Panc1 (cell line): ENCODE results near the gene PRKG1.

Source experiments
- CTCF ChIP-seq: fragments of 450-650 bp; IDR thresholded peaks from 2 replicates; pipeline ENCODE4 v1.5.1; 2017; ENCODE audit warnings: mild to moderate bottlenecking
- POLR2AphosphoS5 ChIP-seq: IDR thresholded peaks from 2 replicates; pipeline ENCODE4 v1.6.1; 2012; ENCODE audit warnings: mild to moderate bottlenecking, low read depth, low read length, moderate library complexity
- SIN3A ChIP-seq: IDR thresholded peaks from 2 replicates; pipeline ENCODE4 v1.6.1; 2012; ENCODE audit warnings: low read depth, mild to moderate bottlenecking, low read length, moderate library complexity, borderline replicate concordance; ENCODE audit not compliant: insufficient read depth
- TCF7L2 ChIP-seq: IDR thresholded peaks from 2 replicates; pipeline ENCODE4 v1.6.1; 2011; ENCODE audit warnings: mild to moderate bottlenecking, low read depth, low read length, inconsistent platforms
- TF ChIP-seq, protein P1 (sequence below), 2 experiments: IDR thresholded peaks; 2 replicates each; pipeline ENCODE4 v1.6.1; 2011 to 2012; ENCODE audit warnings: low read depth in 2 of 2, control low read depth in 1 of 2, low read length in 1 of 2, mild to moderate bottlenecking in 1 of 2, moderate library complexity in 1 of 2; ENCODE audit not compliant: insufficient read depth in 1 of 2

GRCh38 chr10:51423121-51423452 lies 348.8 kb downstream of the PRKG1 start:
- TF ChIP-seq CTCF (no peak), TCF7L2 (no peak), POLR2AphosphoS5 (no peak), SIN3A (no peak)
- TF ChIP-seq, protein P1, sequence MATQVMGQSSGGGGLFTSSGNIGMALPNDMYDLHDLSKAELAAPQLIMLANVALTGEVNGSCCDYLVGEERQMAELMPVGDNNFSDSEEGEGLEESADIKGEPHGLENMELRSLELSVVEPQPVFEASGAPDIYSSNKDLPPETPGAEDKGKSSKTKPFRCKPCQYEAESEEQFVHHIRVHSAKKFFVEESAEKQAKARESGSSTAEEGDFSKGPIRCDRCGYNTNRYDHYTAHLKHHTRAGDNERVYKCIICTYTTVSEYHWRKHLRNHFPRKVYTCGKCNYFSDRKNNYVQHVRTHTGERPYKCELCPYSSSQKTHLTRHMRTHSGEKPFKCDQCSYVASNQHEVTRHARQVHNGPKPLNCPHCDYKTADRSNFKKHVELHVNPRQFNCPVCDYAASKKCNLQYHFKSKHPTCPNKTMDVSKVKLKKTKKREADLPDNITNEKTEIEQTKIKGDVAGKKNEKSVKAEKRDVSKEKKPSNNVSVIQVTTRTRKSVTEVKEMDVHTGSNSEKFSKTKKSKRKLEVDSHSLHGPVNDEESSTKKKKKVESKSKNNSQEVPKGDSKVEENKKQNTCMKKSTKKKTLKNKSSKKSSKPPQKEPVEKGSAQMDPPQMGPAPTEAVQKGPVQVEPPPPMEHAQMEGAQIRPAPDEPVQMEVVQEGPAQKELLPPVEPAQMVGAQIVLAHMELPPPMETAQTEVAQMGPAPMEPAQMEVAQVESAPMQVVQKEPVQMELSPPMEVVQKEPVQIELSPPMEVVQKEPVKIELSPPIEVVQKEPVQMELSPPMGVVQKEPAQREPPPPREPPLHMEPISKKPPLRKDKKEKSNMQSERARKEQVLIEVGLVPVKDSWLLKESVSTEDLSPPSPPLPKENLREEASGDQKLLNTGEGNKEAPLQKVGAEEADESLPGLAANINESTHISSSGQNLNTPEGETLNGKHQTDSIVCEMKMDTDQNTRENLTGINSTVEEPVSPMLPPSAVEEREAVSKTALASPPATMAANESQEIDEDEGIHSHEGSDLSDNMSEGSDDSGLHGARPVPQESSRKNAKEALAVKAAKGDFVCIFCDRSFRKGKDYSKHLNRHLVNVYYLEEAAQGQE (IDR thresholded peaks at IDR 0.05; ENCODE audit: insufficient read depth in 1 of 2, low read depth in 2 of 2, low read length in 1 of 2), result no peak
